ENCODE measurements around the gene SLC25A21.

GRCh38 chr14:36856095-36856878 lies 316.1 kb downstream of the SLC25A21 start:
- no peak for TF ChIP-seq ZBTB1 (CRISPR knock-in tag; IDR thresholded peaks at IDR 0.05; ENCODE audit: borderline replicate concordance)
- TF ChIP-seq POLR2A (IDR thresholded peaks at IDR 0.05; ENCODE audit: insufficient read depth in 1 of 2, low read depth in 2 of 2, low read length in 2 of 2): no peak
